Astrocyte (in vitro differentiated cells and primary cell): ENCODE results near the gene GRIA1.

Source experiments
- EZH2 ChIP-seq: IDR thresholded peaks from 2 replicates; pipeline ENCODE4 v1.6.1; 2012; ENCODE audit warnings: mild to moderate bottlenecking, low read length, inconsistent platforms; ENCODE audit not compliant: insufficient read depth
- TF ChIP-seq, protein P1 (sequence below): IDR thresholded peaks from 2 replicates; pipeline ENCODE4 v1.5.1; 2011; ENCODE audit warnings: low read depth, mild to moderate bottlenecking, inconsistent platforms, low read length, moderate library complexity; ENCODE audit not compliant: insufficient read depth

DNA sequence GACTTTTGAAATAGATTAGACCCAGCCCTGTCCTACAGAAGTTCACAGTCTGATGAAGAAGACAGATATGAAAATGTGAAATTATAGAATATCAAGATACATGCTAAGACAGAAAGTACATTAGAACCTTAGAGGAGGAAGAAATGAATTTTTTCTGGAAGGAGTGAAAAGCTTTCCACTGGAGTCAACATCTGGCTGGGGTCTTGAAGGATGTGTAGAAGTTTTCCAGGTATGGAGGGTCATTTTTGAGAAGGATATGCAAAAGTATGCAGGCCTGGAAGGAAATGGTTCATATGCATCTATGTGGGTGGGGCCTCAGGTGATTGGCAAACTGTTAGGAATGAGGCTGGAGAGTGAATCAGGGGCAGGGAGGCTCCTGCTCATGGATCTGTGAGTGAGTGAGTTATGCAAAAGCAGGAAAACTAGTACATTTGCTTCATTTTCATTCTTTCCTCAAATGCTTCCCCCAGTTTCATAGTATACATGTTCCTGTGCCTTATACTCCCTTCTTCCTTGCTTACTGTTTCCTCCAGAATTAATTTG is 142.3 kb downstream of the GRIA1 start:
- TF ChIP-seq EZH2, result no peak
- TF ChIP-seq, protein P1, sequence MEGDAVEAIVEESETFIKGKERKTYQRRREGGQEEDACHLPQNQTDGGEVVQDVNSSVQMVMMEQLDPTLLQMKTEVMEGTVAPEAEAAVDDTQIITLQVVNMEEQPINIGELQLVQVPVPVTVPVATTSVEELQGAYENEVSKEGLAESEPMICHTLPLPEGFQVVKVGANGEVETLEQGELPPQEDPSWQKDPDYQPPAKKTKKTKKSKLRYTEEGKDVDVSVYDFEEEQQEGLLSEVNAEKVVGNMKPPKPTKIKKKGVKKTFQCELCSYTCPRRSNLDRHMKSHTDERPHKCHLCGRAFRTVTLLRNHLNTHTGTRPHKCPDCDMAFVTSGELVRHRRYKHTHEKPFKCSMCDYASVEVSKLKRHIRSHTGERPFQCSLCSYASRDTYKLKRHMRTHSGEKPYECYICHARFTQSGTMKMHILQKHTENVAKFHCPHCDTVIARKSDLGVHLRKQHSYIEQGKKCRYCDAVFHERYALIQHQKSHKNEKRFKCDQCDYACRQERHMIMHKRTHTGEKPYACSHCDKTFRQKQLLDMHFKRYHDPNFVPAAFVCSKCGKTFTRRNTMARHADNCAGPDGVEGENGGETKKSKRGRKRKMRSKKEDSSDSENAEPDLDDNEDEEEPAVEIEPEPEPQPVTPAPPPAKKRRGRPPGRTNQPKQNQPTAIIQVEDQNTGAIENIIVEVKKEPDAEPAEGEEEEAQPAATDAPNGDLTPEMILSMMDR, result no peak
